ENCODE results near the gene UMOD.

The UMOD gene

DNA sequence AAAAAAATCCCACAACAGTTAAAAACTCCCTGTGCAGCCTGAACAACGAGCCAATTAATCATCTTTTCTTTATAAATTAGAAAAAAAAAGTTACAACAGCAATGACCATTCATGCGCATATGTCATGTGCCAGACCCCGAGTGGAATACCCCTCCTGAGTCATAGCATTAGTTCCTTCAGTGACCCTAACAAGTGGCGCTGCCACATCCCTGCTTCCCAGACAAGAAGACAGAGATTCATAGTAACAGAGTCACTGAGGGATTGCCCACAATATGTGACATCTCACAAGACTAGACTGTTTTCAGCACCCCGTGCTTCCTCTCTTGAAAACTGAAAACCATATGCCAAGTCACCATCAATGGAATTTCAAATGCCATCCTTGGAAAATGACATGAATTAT is 7.9 kb downstream of the UMOD start:
- H3K27me3 ChIP-seq (ENCODE audit: insufficient read depth, low read depth, severe bottlenecking), result peaks cover 71% of the 10 kb centered on the region
- H3K9me3 ChIP-seq (ENCODE audit: severe bottlenecking), result no peaks in the 10 kb centered on the region
- no peak overlapping the region for H3K27ac ChIP-seq
- no peak for DNase-seq
- H3K4me3 ChIP-seq (ENCODE audit: low read depth, low read length), result no peak overlapping the region
- no peaks in the 10 kb centered on the region for H3K36me3 ChIP-seq
- TF ChIP-seq, protein P1, sequence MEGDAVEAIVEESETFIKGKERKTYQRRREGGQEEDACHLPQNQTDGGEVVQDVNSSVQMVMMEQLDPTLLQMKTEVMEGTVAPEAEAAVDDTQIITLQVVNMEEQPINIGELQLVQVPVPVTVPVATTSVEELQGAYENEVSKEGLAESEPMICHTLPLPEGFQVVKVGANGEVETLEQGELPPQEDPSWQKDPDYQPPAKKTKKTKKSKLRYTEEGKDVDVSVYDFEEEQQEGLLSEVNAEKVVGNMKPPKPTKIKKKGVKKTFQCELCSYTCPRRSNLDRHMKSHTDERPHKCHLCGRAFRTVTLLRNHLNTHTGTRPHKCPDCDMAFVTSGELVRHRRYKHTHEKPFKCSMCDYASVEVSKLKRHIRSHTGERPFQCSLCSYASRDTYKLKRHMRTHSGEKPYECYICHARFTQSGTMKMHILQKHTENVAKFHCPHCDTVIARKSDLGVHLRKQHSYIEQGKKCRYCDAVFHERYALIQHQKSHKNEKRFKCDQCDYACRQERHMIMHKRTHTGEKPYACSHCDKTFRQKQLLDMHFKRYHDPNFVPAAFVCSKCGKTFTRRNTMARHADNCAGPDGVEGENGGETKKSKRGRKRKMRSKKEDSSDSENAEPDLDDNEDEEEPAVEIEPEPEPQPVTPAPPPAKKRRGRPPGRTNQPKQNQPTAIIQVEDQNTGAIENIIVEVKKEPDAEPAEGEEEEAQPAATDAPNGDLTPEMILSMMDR (IDR thresholded peaks at IDR 0.05; ENCODE audit: low read depth, low read length), result no peak

DNA sequence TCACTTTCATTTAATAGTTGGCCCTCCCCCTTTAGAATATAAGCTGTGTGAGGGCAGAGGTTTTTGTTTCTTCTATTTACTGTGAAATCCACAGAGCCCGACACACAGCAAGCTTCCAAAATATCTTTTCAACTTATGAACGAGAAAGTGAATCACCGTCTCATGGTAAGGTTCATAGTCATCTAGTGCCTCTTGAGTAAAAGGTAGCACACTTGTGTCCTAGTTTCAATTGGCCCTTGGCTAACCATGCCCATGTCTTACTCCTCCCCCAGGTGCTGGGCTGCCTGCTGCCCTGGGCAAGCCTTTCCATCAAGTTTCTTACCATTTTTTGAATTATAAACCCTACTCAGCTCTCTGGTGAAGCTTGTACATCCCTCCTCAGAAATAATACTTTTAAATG is 12.8 kb downstream of the UMOD start:
- DNase-seq, result no peak
- Histone ChIP-seq H3K9me3 (ENCODE audit: severe bottlenecking) (no peaks in the 10 kb centered on the region), H3K27ac (no peak overlapping the region), H3K36me3 (no peaks in the 10 kb centered on the region), H3K27me3 (ENCODE audit: insufficient read depth, low read depth, severe bottlenecking) (peaks cover 75% of the 10 kb centered on the region), H3K4me3 (ENCODE audit: low read depth, low read length) (no peak overlapping the region)
- TF ChIP-seq, protein P1 (IDR thresholded peaks at IDR 0.05; ENCODE audit: low read depth, low read length), result no peak

DNA sequence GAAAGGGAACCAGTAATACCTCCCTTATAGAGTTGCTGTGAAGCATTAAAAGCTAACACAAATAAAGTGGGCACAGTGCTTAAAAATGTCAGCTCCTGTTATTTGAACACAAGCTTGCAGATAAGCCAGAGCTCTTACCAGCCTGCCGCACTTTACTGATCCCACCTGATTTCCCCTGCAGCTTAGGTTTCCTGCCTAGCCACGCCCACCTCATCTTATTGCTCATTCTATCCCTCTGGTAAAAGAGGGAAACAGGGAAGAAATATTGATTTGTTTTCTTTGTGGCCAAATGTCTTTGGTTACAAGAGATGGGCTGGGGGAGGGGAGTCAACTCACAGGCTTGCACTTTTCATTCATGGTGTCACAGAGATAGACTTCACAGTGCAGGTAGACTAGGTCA is 15.6 kb downstream of the UMOD start:
- H3K9me3 ChIP-seq (ENCODE audit: severe bottlenecking), result no peaks in the 10 kb centered on the region
- peaks cover 80% of the 10 kb centered on the region for H3K27me3 ChIP-seq (ENCODE audit: insufficient read depth, low read depth, severe bottlenecking)
- H3K4me3 ChIP-seq (ENCODE audit: low read depth, low read length), result no peak overlapping the region
- no peak for DNase-seq
- no peaks in the 10 kb centered on the region for H3K36me3 ChIP-seq
- TF ChIP-seq, protein P1 (IDR thresholded peaks at IDR 0.05; ENCODE audit: low read depth, low read length), result no peak
- H3K27ac ChIP-seq, result no peak overlapping the region

DNA sequence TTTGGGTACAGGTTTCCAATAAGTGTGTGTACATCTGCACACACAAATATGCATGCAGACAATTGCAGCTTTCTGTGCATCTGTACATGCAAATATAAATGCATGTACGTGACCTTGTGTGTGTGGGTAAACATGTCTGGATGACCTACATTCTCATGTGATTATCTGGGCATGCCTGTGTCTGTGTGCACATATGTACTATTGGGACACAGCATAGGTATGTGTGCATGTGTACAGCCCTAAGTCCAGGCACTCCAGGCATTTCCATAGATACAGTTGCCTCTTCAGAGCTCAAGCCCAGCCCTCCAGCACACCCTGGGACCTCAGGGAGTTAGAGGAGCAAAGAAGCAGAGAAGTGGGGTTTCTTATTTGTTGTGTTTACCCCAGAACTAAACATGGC is 18.1 kb downstream of the UMOD start:
- H3K36me3 ChIP-seq, result no peaks in the 10 kb centered on the region
- no peak overlapping the region for H3K4me3 ChIP-seq (ENCODE audit: low read depth, low read length)
- no peaks in the 10 kb centered on the region for H3K9me3 ChIP-seq (ENCODE audit: severe bottlenecking)
- no peak overlapping the region for H3K27ac ChIP-seq
- H3K27me3 ChIP-seq (ENCODE audit: insufficient read depth, low read depth, severe bottlenecking), result peaks cover 87% of the 10 kb centered on the region
- TF ChIP-seq, protein P1 (IDR thresholded peaks at IDR 0.05; ENCODE audit: low read depth, low read length), result no peak
- no peak for DNase-seq

DNA sequence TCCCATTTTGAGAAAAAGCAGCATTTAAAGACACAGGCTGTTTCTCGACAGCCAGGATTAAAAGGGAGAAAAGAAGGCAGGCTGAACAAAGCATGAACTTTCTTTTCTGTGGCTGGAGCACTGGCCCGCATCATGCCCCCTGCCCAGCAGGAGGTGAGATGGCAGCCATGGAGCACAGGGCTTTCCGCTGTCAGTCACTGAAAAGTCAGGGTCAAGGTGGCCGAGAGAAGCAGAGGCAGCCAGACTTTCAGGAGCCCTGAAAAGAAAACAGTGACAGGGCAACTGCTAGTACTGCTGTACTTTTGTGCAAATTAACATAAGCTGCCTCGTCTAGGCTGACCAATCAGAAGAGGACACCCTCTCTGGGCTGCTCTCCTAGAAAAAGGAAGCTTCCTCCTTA is 19.4 kb downstream of the UMOD start:
- Histone ChIP-seq H3K9me3 (ENCODE audit: severe bottlenecking) (no peaks in the 10 kb centered on the region), H3K36me3 (no peaks in the 10 kb centered on the region), H3K27ac (no peak overlapping the region), H3K4me3 (ENCODE audit: low read depth, low read length) (no peak overlapping the region), H3K27me3 (ENCODE audit: insufficient read depth, low read depth, severe bottlenecking) (peaks cover 80% of the 10 kb centered on the region)
- no peak for DNase-seq
- TF ChIP-seq, protein P1 (IDR thresholded peaks at IDR 0.05; ENCODE audit: low read depth, low read length), result no peak

DNA sequence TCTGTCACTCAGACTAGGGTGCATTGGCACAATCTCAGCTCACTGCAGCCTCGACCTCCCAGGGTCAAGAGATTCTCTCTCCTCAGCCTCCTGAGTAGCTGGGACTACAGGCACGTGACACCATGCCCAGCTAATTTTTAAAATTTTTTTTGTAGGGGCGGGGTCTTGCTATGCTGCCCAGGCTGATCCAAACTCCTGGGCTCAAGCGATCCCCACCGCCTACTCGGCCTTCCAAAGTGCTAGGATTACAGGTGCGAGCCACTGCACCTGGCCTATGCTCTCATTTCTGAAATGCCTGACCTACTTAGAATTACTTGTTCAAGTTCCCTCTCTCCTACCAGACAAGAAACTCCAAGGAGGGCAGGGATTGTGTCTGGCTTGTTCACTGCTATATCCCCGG is 20.1 kb downstream of the UMOD start:
- no peak overlapping the region for H3K4me3 ChIP-seq (ENCODE audit: low read depth, low read length)
- no peaks in the 10 kb centered on the region for H3K9me3 ChIP-seq (ENCODE audit: severe bottlenecking)
- peaks cover 78% of the 10 kb centered on the region for H3K27me3 ChIP-seq (ENCODE audit: insufficient read depth, low read depth, severe bottlenecking)
- no peak overlapping the region for H3K27ac ChIP-seq
- no peak for DNase-seq
- H3K36me3 ChIP-seq, result no peaks in the 10 kb centered on the region
- TF ChIP-seq, protein P1 (IDR thresholded peaks at IDR 0.05; ENCODE audit: low read depth, low read length), result no peak
